Stimulated activated memory B cell treated with anti-CD40 and anti-IgM and Interleukin-4, amounts not matched to agents 10 μg/mL and 1 μg/mL and 100 μg/mL, for 72 hours (primary cell): ENCODE data around the gene CEP85.

Experiments used
- ATAC-seq: fragments of 150-1000 bp; cut with Tn5 transposase; 2 replicates; pipeline ENCODE4 v1.10.0; 2021
- H3K27ac Mint-ChIP-seq: one replicate; pipeline ENCODE4 v1.8.0; 2022; ENCODE audit warnings: mild to moderate bottlenecking, mixed read lengths
- H3K27me3 Mint-ChIP-seq: one replicate; pipeline ENCODE4 v1.8.0; 2022; ENCODE audit warnings: mixed read lengths
- H3K36me3 Mint-ChIP-seq: one replicate; pipeline ENCODE4 v1.8.0; 2022; ENCODE audit warnings: mixed read lengths
- H3K4me1 Mint-ChIP-seq: one replicate; pipeline ENCODE4 v1.8.0; 2022; ENCODE audit warnings: mixed read lengths
- H3K4me3 Mint-ChIP-seq: one replicate; pipeline ENCODE4 v1.8.0; 2022; ENCODE audit warnings: mild to moderate bottlenecking, moderate library complexity, mixed read lengths
- H3K9me3 Mint-ChIP-seq: one replicate; pipeline ENCODE4 v1.8.0; 2022; ENCODE audit warnings: mixed read lengths

CEP85 gene

DNA sequence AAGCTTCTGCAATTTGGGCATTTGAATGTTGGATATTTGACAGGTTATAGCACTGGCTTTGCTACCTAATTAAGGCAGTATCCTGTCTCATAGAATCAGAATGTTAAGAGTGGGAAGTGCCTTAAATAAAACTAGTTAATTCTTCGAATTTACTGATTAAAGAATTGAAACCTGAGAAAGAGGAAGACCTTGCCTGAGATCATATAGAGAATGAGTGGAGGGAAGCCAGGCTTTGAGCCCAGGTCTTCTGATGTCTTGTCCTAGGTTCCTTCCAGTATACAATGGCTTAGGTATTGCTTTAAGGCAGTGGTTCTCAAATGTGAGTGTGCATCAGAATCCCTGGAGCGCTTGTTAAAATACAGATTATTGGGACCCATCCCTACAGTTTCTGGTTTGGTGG, 25.0 kb downstream of the CEP85 start:
- Mint-ChIP-seq H3K36me3 (peaks cover 79% of the 10 kb centered on the region), H3K27ac (peak overlapping the region; percentile 19), H3K27me3 (no peaks in the 10 kb centered on the region), H3K4me1 (peaks cover 31% of the 10 kb centered on the region), H3K4me3 (no peak overlapping the region), H3K9me3 (no peaks in the 10 kb centered on the region)
- no peak for ATAC-seq

DNA sequence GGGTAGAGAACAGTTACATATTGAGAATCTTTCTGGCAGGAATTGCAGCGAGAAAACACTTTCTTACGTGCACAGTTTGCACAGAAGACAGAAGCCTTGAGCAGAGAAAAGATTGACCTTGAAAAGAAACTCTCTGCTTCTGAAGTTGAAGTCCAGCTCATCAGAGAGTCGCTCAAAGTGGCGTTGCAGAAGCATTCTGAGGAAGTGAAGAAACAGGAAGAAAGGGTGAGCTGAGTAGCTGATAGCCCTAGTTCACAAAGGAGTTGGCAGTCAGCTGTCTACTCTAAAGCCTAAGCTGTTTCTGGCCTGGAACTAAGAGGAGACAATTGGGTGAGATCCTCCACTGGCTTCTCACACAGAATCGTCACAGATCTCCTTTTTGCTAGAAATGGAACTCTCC, 25.6 kb downstream of the CEP85 start:
- Mint-ChIP-seq H3K4me3 (no peak overlapping the region), H3K27me3 (no peaks in the 10 kb centered on the region), H3K27ac (peak overlapping the region; percentile 19), H3K9me3 (no peaks in the 10 kb centered on the region), H3K36me3 (peaks cover 85% of the 10 kb centered on the region), H3K4me1 (peaks cover 31% of the 10 kb centered on the region)
- ATAC-seq = no peak

DNA sequence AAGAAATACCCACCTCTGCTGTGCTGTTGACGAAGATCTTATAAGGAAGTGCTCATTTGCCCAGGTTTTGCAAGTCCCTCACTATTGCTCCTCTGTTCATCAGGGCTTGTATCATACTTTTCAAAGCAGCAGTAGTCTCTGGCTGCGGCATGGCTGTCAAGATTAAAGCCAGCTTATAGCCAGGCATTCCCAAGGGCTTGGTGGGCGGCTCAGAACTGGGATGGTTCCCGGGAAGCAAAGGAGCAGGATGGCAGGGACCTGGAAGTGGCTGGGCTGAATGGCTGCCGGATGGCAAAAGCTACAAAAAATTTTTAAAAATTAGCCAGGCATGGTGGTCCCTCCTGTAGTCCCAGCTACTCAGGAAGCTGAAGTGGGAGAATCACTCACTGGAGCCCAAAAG, 29.2 kb downstream of the CEP85 start:
- no peaks in the 10 kb centered on the region for H3K9me3 Mint-ChIP-seq
- H3K27ac Mint-ChIP-seq = no peak overlapping the region
- H3K27me3 Mint-ChIP-seq = no peaks in the 10 kb centered on the region
- no peak overlapping the region for H3K4me3 Mint-ChIP-seq
- H3K36me3 Mint-ChIP-seq = peaks cover 77% of the 10 kb centered on the region
- peaks cover 24% of the 10 kb centered on the region for H3K4me1 Mint-ChIP-seq
- no peak for ATAC-seq

DNA sequence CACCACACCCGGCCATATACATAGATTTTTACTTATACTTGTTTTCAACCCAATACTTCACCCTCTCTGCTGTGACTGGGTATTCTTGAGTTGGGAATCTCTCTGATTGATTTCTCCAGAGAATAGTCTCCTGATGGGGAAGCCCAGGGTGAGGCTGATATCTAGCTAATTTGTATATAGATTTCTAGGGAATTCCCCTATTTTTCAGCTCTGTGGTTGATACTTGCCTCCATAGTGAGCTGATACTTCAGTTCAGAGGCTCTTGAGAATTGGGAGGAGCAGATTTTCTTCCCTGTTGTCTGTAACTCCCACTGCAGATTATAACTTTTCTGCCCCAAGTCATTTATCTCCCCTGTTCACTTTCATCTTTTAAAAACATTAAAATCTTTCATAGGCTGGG, 31.4 kb downstream of the CEP85 start:
- Mint-ChIP-seq H3K36me3 (peaks cover 76% of the 10 kb centered on the region), H3K27me3 (no peaks in the 10 kb centered on the region), H3K4me1 (peaks cover 7% of the 10 kb centered on the region), H3K4me3 (no peak overlapping the region), H3K27ac (no peak overlapping the region), H3K9me3 (peaks cover 8% of the 10 kb centered on the region)
- ATAC-seq = no peak

DNA sequence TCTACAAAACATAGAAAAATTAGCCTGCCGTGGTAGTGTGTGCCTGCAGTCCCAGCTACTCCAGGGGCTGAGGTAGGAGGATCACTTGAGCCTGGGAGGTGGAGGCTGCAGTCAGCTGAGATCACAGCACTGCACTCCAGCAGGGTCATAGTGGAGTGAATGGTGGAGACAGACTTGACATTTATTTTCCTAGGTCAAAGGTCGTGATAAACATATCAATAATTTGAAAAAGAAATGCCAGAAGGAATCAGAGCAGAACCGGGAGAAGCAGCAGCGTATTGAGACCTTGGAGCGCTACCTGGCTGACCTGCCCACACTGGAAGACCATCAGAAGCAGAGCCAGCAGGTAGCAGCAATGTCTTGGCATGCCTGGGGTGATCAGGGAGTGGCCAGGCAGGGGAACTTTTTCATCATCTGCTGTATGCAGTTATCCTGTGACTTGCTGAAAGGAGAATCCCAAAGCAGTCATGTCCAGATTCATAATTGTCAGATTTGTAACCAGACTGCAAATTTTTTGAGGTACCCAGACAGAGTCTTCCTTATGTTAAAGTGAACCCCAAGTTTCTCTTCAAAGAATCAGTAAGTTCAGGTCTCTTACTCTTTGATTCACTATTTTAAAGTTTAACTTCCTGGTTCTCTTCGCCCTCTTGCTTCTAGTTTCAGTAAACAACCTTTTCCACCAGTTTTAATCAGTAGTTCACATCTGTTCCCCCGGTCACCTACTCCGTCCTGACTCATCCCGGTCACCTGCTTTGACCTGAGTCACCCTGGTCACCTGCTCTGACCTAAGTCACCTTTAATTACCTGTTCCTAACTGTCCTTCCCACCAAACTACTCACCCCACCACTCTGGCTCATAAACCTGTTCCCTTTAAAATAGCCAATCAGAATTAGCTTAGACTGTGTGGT, 34.5 kb downstream of the CEP85 start:
- no peak for ATAC-seq
- Mint-ChIP-seq H3K27ac (no peak overlapping the region), H3K36me3 (peaks cover 69% of the 10 kb centered on the region), H3K9me3 (peaks cover 8% of the 10 kb centered on the region), H3K4me1 (peaks cover 7% of the 10 kb centered on the region), H3K4me3 (no peak overlapping the region), H3K27me3 (no peaks in the 10 kb centered on the region)

DNA sequence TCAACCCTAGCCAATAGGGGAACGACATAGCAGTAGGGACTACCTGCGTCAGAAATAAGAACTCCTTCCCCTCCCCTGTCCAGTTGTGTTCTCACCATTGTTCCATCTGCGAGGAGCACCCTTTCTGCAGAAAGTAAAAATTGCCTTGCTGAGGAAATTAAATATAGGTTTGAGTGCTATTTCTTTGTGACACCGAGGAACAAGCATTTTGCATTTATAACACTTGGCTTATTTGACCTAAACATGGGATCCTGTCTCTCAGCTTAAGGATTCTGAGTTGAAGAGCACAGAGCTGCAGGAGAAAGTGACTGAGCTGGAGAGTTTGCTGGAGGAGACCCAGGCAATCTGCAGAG, 35.2 kb downstream of the CEP85 start:
- H3K4me1 Mint-ChIP-seq = peaks cover 9% of the 10 kb centered on the region
- ATAC-seq = no peak
- no peak overlapping the region for H3K27ac Mint-ChIP-seq
- no peak overlapping the region for H3K4me3 Mint-ChIP-seq
- H3K27me3 Mint-ChIP-seq = no peaks in the 10 kb centered on the region
- peaks cover 65% of the 10 kb centered on the region for H3K36me3 Mint-ChIP-seq
- H3K9me3 Mint-ChIP-seq = peaks cover 8% of the 10 kb centered on the region

DNA sequence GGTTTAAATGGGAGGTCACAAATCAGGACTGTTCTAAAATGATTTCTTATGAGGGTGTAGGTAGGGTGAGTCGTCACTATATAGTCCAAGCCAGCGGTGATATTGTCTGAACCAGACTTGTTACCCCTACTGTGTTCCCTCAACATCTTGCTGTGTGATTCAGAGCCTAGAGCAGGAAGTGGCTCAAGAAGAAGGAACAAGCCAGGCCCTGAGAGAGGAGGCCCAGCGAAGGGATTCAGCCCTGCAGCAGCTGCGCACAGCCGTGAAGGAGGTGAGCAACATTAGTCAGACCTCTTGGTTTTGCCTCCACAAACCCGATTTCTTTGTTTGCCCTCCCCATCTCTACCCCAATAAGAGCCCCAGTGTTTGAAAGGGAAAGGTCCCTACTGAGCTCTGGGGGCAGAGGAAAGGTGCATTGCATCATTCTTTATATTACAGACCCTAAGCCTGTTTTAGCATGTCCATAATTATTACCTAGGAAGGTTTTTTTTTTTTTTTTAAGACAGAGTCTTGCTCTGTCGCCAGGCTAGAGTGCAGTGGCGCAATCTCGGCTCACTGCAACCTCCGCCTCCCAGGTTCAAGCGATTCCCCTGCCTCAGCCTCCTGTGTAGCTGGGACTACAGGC, 40.9 kb downstream of the CEP85 start:
- no peaks in the 10 kb centered on the region for H3K27me3 Mint-ChIP-seq

DNA sequence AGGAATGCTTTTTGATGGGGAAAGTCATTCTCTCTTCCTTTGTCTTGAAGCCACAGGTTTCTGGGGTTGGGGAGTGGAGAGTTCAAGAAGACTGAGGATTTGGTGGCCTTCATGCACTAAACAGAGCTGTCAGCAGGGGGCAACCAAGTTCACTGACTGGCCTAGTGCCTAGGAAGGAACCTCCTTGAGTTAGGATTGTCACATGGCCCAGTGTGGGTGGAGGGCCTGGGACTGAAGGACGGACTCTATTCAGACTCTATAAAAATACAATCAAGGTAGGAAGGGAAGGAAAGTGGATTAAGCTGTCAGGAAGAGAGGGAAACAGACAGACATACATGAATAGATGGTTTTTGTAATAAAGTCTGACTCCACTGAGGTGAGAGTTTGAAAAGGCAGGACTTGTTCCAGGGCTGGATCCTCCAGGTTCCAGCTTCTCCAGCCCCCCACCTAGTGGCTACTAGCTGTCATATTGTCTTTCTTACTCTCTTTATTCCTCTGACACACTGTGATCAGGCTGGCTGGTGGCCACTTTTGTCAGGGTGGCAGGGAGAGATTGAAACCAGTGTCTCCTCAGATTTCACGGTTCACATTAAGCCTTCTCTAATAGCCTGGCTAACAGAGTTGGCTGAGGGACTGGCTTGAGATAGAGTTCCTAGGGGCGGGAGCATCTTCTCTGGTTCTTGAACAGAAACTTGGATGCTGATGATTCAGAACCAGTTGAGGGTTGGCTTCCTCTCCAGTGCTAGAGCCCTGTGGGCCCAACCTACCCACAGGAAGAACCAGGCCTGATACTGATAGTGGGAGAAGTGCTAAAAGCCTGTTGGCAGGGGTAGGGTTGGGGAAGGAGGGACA, 41.8 kb downstream of the CEP85 start:
- H3K27me3 Mint-ChIP-seq = no peaks in the 10 kb centered on the region
- H3K4me3 Mint-ChIP-seq = peak overlapping the region; percentile 29
- peaks cover 41% of the 10 kb centered on the region for H3K36me3 Mint-ChIP-seq
- ATAC-seq = peak; percentile 71
- H3K9me3 Mint-ChIP-seq = no peaks in the 10 kb centered on the region
- H3K4me1 Mint-ChIP-seq = peaks cover 58% of the 10 kb centered on the region
- peak overlapping the region; percentile 77 for H3K27ac Mint-ChIP-seq

More for the DNA sequence above, 40.9 kb downstream of the CEP85 start:
- peaks cover 53% of the 10 kb centered on the region for H3K4me1 Mint-ChIP-seq
- H3K36me3 Mint-ChIP-seq = peaks cover 40% of the 10 kb centered on the region
- no peak for ATAC-seq
- H3K4me3 Mint-ChIP-seq = no peak overlapping the region
- H3K9me3 Mint-ChIP-seq = no peaks in the 10 kb centered on the region
- peak overlapping the region; percentile 77 for H3K27ac Mint-ChIP-seq

DNA sequence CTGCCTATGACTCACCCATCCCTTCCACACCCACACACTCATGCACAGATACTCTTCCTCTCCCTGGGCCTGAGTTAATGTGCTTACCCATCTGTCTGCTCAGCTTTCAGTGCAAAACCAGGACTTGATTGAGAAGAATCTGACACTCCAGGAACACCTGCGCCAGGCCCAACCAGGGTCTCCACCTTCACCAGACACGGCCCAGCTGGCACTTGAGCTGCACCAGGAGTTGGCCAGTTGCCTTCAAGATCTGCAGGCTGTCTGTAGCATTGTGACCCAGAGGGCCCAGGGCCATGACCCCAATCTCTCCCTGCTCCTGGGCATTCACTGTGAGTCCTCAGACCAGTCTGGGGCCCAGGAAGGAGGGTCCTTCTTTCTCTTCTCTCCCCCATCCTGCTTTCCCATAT, 42.4 kb downstream of the CEP85 start:
- H3K36me3 Mint-ChIP-seq = peaks cover 44% of the 10 kb centered on the region
- H3K4me3 Mint-ChIP-seq = no peak overlapping the region
- no peaks in the 10 kb centered on the region for H3K9me3 Mint-ChIP-seq
- H3K27ac Mint-ChIP-seq = peak overlapping the region; percentile 77
- no peak for ATAC-seq
- peaks cover 64% of the 10 kb centered on the region for H3K4me1 Mint-ChIP-seq
- no peaks in the 10 kb centered on the region for H3K27me3 Mint-ChIP-seq

DNA sequence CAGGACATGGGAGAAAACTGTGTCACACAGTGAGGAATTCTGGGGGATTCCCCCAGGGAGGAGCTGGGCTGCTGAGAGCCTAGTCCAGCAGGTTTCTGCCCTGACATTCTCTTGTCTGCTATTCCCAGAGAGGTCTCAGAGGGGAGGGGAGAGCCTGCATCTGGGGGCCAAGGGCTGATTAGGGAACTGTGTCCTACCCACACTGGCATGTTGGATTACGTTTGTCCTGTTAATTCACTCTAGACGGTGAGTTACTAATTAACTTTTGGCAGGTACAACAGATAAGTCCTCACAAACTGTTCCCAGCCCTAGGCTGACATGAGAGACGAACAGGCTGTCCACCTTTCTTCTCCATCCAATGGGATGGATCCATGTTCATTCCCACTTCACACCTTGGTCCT, 43.3 kb downstream of the CEP85 start:
- H3K4me3 Mint-ChIP-seq = no peak overlapping the region

DNA sequence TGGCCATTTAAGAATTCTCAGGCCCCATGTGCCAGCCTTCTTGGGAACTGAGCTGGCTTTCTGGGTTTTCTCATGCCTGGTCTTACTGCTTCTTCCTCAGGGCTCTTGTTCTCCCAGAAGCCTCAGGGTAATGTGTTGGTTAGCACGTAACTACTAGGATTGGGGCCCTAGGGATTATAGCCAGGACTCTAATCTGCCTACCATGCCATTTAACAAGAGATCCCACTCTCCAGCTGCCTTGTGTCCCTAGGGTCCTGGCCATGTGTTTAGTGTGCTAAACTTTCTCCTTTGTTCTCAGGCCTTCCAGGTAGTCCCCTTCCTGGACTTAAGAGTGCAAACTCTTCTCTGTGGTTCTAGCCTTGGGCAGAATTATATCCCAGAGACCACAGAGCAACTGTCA, 43.7 kb downstream of the CEP85 start:
- Mint-ChIP-seq H3K4me1 (peaks cover 74% of the 10 kb centered on the region), H3K27ac (peak overlapping the region; percentile 77), H3K4me3 (no peak overlapping the region), H3K27me3 (no peaks in the 10 kb centered on the region), H3K9me3 (no peaks in the 10 kb centered on the region), H3K36me3 (peaks cover 42% of the 10 kb centered on the region)
- ATAC-seq = no peak

More for the DNA sequence above, 43.3 kb downstream of the CEP85 start:
- ATAC-seq = no peak
- no peaks in the 10 kb centered on the region for H3K9me3 Mint-ChIP-seq
- peaks cover 71% of the 10 kb centered on the region for H3K4me1 Mint-ChIP-seq
- H3K36me3 Mint-ChIP-seq = peaks cover 42% of the 10 kb centered on the region
- H3K27ac Mint-ChIP-seq = peak overlapping the region; percentile 77
- H3K27me3 Mint-ChIP-seq = no peaks in the 10 kb centered on the region

DNA sequence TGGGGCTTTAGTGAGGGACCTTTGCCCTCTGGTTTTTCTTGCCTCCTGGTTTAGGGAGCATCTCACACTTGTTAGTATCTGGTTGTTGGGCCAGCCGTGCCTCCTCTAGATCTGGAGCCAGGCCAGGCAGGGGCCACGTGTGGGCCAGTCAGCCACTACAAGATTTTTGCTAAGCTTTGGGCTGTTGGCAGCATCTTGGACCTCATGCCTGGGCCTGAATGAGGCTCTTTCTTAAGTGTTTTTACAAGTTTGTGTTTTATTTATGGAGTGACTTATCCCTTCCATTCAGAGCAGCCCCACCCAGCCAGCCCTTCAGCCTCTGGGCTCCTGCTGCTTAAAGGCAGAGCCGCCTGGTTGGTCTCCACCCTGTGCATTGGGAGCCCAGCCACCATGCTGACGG, 44.3 kb downstream of the CEP85 start:
- peaks cover 44% of the 10 kb centered on the region for H3K36me3 Mint-ChIP-seq
- peaks cover 80% of the 10 kb centered on the region for H3K4me1 Mint-ChIP-seq
- no peak for ATAC-seq
- H3K27ac Mint-ChIP-seq = peak overlapping the region; percentile 77
- no peak overlapping the region for H3K4me3 Mint-ChIP-seq
- no peaks in the 10 kb centered on the region for H3K27me3 Mint-ChIP-seq
- no peaks in the 10 kb centered on the region for H3K9me3 Mint-ChIP-seq

DNA sequence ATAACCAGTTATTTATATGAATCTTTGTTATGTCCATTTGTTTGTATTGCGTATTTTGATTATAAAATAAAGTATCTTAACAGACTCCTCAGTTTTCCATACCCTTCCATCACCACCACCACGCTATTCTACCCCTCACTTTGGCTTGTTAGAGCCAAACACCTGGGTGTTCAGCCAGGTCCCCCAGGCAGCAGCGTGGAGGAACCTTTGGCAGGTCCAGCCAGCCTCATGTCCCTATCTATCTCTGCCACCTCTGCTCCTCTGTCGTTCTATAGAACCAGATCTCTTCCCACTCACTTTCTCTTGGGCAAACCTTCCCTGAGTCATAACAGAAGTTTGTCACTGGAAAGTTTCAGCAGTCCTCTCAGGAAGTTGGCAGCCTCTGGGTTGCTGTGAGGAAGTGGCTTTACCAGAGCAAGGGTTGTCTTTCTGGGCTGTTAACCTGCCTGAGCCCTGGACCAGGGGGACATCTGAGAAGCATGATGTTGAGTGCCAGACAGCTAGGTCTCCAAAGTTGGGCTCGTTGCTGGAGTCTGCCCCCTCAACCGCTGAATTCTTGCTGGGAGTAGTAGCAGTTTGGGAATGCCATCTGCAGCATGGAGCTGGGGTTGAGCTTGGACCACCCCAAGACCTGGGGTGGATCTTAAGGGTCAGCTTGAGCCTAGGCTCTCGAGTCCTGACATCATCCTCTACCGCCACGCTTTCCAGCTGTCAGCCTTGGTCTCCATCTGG, 44.9 kb downstream of the CEP85 start:
- no peaks in the 10 kb centered on the region for H3K27me3 Mint-ChIP-seq
- ATAC-seq = peak; percentile 21
- H3K27ac Mint-ChIP-seq = peak overlapping the region; percentile 77
- H3K4me1 Mint-ChIP-seq = peaks cover 85% of the 10 kb centered on the region
- H3K9me3 Mint-ChIP-seq = no peaks in the 10 kb centered on the region
- H3K4me3 Mint-ChIP-seq = peak overlapping the region; percentile 97
- H3K36me3 Mint-ChIP-seq = peaks cover 47% of the 10 kb centered on the region

DNA sequence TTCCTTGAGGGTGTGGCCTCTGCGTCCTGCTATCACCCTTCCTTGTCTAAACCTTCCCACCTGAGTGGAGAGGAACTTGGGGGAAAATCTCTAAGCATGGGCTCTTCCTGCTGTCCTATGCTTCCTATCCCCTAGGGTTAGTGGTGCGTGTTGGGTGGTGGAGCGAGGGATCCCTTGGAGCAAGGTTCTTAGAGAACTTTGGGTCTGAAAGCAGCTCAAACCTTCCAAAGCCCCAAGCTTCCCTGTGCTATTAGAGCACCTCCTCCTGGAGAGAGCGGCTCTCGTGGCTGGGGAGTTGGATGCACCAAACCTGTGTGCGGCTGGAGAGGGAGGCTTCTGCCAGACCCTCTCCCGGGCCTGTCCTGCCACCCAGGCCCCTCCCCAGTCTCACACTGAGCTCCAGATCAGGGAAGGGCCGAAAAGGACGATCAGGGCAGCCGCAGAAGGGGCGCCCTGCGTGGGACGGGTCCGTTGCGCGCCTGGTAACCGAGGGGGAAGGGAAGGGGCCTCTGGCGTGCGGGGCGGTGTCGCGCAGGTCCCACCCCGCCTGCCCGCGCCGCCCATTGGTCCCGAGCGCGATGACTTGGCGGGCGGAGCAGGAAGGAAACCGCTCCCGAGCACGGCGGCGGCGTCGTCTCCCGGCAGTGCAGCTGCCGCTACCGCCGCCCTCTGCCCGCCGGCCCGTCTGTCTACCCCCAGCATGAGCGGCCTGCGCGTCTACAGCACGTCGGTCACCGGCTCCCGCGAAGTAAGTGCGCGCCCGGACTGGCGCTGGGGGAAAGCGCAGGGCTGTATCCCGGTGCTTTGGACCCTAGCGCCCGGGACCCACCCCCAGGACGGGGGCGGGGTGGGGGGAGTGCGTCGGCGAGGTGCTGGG, 45.7 kb downstream of the CEP85 start, which contains the start of gene SH3BGRL3:
Gene SH3BGRL3 (plus strand): TSS at position 631 of the 877 bp plus-strand sequence. CDS start 70 bp downstream, at position 701.
- Mint-ChIP-seq H3K4me1 (peaks cover 87% of the 10 kb centered on the region), H3K27ac (peak within 1 kb of the TSS; percentile 77), H3K36me3 (peaks cover 44% of the 10 kb centered on the region), H3K9me3 (no peaks in the 10 kb centered on the region), H3K4me3 (peak within 1 kb of the TSS; percentile 97), H3K27me3 (no peaks in the 10 kb centered on the region)
- ATAC-seq = peak; percentile 82
